Ishikawa (cell line): ENCODE measurements around the gene ENOX1.

ENCODE experiments used
- CEBPB ChIP-seq: IDR thresholded peaks from 2 replicates; pipeline ENCODE4 v1.6.1; 2012
- CREB1 ChIP-seq: IDR thresholded peaks from 2 replicates; pipeline ENCODE4 v1.6.1; 2012; ENCODE audit warnings: low read depth
- EGR1 ChIP-seq: IDR thresholded peaks from 2 replicates; pipeline ENCODE4 v1.6.1; 2012
- EP300 ChIP-seq: IDR thresholded peaks from 2 replicates; pipeline ENCODE4 v1.6.1; 2012; ENCODE audit warnings: borderline replicate concordance
- FOXM1 ChIP-seq: IDR thresholded peaks from 2 replicates; pipeline ENCODE4 v1.6.1; 2012; ENCODE audit warnings: low read depth, borderline replicate concordance
- NFIC ChIP-seq: IDR thresholded peaks from 2 replicates; pipeline ENCODE4 v1.6.1; 2012
- RAD21 ChIP-seq: IDR thresholded peaks from 2 replicates; pipeline ENCODE4 v1.6.1; 2012; ENCODE audit warnings: low read depth
- TAF1 ChIP-seq: IDR thresholded peaks from 2 replicates; pipeline ENCODE4 v1.6.1; 2012; ENCODE audit warnings: low read depth, mild to moderate bottlenecking
- TCF12 ChIP-seq: IDR thresholded peaks from 2 replicates; pipeline ENCODE4 v1.6.1; 2012; ENCODE audit warnings: low read depth
- TEAD4 ChIP-seq: IDR thresholded peaks from 2 replicates; pipeline ENCODE4 v1.6.1; 2012
- YY1 ChIP-seq: IDR thresholded peaks from 2 replicates; pipeline ENCODE4 v1.6.1; 2012; ENCODE audit warnings: low read depth
- ZBTB7A ChIP-seq: IDR thresholded peaks from 2 replicates; pipeline ENCODE4 v1.6.1; 2012; ENCODE audit warnings: low read depth
- TF ChIP-seq, protein P1 (sequence below): IDR thresholded peaks from 2 replicates; pipeline ENCODE4 v1.6.1; 2012
- TF ChIP-seq, protein P2 (sequence below): IDR thresholded peaks from 2 replicates; pipeline ENCODE4 v1.6.1; 2012; ENCODE audit warnings: low read depth, mild to moderate bottlenecking
- TF ChIP-seq, protein P3 (sequence below): IDR thresholded peaks from 2 replicates; pipeline ENCODE4 v1.6.1; 2012

Gene ENOX1

DNA sequence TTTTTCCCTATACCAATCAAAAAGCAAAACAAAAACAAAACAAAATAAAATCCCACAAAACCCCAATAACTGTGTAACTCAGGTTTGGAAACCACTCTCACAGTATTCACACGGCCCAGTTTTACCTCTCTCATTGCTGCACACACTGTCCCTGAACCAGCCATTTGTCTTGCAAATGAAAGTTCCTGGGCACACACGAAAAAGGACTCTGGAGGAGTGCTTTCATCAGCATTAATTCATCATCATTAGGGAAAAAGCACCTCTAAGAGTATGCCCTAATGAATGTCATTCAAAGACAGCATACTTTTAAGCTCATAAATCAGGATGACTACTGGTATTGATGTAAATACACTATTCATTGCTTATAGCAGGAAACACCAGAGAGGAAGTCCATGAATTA, 457.1 kb downstream of the ENOX1 start:
- TF ChIP-seq NFIC (no peak), EP300 (no peak)
- TF ChIP-seq, protein P1, sequence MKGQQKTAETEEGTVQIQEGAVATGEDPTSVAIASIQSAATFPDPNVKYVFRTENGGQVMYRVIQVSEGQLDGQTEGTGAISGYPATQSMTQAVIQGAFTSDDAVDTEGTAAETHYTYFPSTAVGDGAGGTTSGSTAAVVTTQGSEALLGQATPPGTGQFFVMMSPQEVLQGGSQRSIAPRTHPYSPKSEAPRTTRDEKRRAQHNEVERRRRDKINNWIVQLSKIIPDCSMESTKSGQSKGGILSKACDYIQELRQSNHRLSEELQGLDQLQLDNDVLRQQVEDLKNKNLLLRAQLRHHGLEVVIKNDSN: no peak
- TF ChIP-seq, protein P2, sequence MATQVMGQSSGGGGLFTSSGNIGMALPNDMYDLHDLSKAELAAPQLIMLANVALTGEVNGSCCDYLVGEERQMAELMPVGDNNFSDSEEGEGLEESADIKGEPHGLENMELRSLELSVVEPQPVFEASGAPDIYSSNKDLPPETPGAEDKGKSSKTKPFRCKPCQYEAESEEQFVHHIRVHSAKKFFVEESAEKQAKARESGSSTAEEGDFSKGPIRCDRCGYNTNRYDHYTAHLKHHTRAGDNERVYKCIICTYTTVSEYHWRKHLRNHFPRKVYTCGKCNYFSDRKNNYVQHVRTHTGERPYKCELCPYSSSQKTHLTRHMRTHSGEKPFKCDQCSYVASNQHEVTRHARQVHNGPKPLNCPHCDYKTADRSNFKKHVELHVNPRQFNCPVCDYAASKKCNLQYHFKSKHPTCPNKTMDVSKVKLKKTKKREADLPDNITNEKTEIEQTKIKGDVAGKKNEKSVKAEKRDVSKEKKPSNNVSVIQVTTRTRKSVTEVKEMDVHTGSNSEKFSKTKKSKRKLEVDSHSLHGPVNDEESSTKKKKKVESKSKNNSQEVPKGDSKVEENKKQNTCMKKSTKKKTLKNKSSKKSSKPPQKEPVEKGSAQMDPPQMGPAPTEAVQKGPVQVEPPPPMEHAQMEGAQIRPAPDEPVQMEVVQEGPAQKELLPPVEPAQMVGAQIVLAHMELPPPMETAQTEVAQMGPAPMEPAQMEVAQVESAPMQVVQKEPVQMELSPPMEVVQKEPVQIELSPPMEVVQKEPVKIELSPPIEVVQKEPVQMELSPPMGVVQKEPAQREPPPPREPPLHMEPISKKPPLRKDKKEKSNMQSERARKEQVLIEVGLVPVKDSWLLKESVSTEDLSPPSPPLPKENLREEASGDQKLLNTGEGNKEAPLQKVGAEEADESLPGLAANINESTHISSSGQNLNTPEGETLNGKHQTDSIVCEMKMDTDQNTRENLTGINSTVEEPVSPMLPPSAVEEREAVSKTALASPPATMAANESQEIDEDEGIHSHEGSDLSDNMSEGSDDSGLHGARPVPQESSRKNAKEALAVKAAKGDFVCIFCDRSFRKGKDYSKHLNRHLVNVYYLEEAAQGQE: no peak

DNA sequence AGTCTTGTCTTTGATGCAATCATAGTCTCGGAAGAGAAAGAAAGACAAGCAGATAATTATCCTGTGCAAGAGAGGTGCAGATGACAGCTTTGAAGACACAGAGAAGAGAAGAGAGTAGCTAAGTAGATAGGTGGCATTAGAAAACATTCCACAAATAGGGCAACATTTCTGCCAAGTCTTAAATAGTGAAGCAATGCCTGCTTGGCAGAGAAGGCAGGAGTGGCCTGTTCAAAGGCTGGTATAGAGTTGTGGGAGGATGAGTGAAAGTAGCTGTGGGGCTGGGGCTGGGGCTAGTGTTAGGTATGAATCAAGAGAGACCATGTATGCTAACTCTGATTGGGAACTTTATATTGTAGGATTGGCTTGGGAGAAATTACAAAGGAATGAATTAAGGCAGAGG, 457.9 kb downstream of the ENOX1 start:
- TF ChIP-seq EGR1: no peak

DNA sequence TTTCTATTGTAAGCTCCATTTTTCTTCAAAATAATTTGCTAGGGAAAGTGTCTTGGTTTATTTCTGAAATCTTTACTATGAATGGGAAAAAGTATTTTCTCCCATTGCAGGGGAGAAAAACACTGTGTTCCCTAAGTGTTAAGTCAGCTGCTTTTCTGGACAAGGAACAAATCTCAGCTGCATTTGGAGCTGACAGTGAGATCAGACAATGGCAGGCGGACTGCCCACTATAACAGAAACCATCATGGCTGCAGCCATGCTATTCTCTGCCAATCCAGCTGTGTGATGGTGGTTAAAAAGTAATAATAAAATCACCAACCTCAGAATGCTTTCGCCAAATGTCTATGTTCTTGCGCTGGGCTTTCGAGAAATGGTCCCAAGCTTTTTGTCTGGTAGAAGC, 460.7 kb downstream of the ENOX1 start:
- TF ChIP-seq RAD21 (no peak), ZBTB7A (no peak), CEBPB (no peak), TEAD4 (no peak), TCF12 (no peak), CREB1 (no peak), EP300 (no peak), FOXM1 (no peak), YY1 (no peak), EGR1 (no peak), TAF1 (no peak), NFIC (no peak)
- TF ChIP-seq, protein P3, sequence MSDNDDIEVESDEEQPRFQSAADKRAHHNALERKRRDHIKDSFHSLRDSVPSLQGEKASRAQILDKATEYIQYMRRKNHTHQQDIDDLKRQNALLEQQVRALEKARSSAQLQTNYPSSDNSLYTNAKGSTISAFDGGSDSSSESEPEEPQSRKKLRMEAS: no peak
- TF ChIP-seq, protein P2: no peak
- TF ChIP-seq, protein P1: no peak

DNA sequence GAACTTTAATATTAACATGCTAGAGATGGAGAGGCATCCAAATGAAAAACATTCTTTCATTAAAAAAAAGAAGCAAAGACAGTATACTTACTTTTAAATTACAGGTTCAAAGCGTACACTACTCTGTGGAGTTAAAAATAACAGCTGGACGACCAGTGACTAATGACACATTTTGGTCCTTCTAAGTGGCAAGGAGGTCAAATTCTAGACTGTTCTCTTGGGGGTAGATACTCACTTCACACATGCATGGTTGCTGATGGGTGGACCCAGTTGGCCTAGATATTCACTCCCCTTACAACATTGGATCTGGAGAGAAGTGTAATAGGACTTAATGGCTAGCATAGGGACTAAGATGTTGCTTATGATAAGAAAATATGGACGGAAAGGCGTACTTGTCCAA, 461.1 kb downstream of the ENOX1 start:
- no peak for TF ChIP-seq TEAD4
- TF ChIP-seq TAF1: no peak
- TF ChIP-seq YY1: no peak
- no peak for TF ChIP-seq FOXM1

DNA sequence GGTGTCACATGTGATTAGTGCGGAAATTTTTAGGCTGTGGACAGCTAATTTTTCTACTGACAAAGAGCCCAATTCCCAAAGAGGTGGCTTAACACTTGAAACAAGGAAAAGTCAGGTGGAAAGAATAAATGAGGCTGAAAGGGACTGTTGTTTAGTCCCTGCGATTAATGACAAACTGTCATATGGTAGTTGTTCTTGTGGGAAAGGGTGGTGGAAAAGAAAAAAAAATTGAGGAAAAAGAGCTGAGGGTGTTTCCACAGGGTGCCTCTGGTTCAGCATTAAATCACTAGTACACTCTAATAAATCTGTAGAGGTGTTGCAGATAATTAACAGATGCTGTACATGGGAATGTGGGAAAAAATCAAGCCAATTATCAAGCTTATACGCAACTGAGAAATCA, 462.6 kb downstream of the ENOX1 start:
- TF ChIP-seq EGR1: no peak
- no peak for TF ChIP-seq NFIC
- no peak for TF ChIP-seq CREB1
- TF ChIP-seq YY1: no peak
- TF ChIP-seq RAD21: no peak
- TF ChIP-seq TAF1: no peak
- TF ChIP-seq CEBPB: no peak
- TF ChIP-seq ZBTB7A: no peak
- no peak for TF ChIP-seq EP300
- no peak for TF ChIP-seq TCF12
- TF ChIP-seq, protein P1: no peak
- TF ChIP-seq, protein P2: no peak
- TF ChIP-seq FOXM1: no peak
- TF ChIP-seq, protein P3: no peak
- no peak for TF ChIP-seq TEAD4
